SHP77 treated with DMSO at 0.1 percent for 48 hours (cell line): ENCODE measurements around the gene LRRC23.
A peak's percentile ranks its signal among the peaks of the same experiment; 100 is the strongest.
"Not testable (repeated sequence)": the region's sequence is repeated elsewhere in the genome, so short reads cannot be mapped to it uniquely, and the experiment has no call there.

ENCODE experiments used
- DNase-seq: peaks from one replicate; lab custom pipeline; 2025; lab: John Stamatoyannopoulos, UW

The LRRC23 gene

GRCh38 chr12:6904280-6905276, at the start of gene LRRC23:
LRRC23 (plus strand) TSS chr12:6904822; CDS start chr12:6905634, 812 bp downstream.
- peak; percentile 49 for DNase-seq

DNA sequence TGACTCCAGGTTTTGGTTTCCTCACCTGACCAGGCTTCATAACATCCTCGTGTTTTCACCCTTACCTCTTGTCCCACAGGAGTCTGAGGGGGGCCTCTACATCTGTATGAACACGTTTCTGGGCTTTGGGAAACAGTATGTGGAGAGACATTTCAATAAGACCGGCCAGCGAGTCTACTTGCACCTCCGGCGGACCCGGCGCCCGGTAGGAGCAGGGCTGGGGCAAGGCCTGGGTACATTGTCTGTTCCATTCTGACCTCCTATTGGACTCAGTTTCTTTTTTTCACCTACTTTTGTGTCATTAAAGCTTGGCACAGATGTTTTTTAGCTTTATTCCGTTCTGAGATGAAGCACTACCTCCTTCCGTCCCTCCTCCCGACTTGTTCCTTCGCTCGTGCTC, 49.3 kb upstream of the LRRC23 start:
- no peak for DNase-seq

- DNase-seq: no peak
Observed at GRCh38 chr12:6858799-6859198, 45.8 kb upstream of the LRRC23 start.

DNA sequence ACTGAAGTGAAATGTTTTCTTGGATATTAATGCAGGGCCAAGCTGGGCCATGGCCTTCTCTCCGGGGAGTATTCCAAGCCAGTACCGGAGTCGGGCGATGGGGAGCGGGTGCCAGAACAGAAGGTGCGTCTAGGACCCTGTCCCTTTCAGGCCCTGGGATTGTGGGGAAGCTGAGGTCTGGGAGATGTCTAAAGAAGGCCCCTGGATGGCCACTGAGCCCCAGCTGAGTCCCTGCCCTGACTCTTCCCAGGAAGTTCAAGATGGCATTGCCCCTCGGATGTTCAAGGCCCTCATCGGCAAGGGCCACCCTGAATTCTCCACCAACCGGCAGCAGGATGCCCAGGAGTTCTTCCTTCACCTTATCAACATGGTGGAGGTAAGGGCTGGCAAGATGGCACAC, 44.5 kb upstream of the LRRC23 start:
- no peak for DNase-seq

GRCh38 chr12:6860942-6861341, 43.7 kb upstream of the LRRC23 start:
- no peak for DNase-seq

DNA sequence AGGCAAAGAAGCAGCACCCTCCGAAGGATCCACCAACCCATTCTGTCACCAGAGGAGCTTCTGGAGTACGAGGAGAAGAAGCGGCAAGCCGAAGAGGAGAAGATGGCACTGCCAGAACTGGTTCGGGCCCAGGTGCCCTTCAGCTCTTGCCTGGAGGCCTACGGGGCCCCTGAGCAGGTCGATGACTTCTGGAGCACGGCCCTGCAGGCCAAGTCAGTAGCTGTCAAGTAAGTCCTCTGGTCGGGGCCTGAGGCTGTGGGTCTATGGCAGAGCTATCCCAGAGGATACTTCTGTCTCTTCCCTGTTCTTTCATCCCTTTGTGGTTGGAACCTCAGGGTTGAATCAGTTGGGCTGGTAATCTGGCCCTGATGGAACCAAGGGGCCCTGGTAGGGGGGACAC, 43.2 kb upstream of the LRRC23 start:
- DNase-seq: no peak

DNA sequence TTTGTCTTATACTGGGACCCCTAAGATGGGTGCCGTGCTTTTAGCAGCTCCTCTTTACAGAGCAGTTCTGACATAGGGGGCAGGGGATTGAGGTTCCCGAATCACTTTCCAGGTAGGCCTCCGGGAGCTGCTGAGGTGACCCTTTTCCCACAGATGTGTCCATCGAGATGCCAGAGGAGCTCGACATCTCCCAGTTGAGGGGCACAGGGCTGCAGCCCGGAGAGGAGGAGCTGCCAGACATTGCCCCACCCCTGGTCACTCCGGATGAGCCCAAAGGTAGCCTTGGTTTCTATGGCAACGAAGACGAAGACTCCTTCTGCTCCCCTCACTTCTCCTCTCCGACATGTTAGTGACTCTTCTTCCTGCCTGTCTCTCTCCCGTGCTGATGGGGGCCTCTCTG, 41.6 kb upstream of the LRRC23 start:
- DNase-seq: no peak

DNA sequence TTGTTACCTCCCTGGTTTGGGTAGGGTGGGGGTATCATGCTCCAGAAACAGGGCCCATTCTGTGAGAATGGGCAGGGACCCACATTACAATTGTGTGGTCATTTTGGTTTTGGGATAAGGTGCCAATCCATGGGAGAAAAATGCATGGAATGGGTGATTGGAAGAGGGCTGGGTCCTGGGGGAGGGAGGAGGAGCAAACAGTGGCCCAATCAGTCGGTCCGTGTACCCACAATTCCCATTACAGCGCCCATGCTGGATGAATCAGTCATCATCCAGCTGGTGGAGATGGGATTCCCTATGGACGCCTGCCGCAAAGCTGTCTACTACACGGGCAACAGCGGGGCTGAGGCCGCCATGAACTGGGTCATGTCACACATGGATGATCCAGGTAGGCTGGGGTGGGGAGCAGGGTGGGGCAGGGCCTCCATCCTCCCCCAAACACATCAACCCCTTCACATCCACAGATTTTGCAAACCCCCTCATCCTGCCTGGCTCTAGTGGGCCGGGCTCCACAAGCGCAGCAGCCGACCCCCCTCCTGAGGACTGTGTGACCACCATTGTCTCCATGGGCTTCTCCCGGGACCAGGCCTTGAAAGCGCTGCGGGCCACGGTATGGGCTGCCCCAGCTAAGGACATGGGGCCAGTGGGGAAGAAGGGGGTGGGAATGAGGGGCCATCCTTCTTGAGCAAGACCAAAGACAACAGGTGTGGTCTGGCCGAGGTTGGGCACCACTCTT, 40.9 kb upstream of the LRRC23 start:
- no peak for DNase-seq

GRCh38 chr12:6865307-6865706, 39.3 kb upstream of the LRRC23 start:
- not testable (repeated sequence) for DNase-seq

GRCh38 chr12:6866163-6866919, 38.3 kb upstream of the LRRC23 start:
- DNase-seq: no peak

DNA sequence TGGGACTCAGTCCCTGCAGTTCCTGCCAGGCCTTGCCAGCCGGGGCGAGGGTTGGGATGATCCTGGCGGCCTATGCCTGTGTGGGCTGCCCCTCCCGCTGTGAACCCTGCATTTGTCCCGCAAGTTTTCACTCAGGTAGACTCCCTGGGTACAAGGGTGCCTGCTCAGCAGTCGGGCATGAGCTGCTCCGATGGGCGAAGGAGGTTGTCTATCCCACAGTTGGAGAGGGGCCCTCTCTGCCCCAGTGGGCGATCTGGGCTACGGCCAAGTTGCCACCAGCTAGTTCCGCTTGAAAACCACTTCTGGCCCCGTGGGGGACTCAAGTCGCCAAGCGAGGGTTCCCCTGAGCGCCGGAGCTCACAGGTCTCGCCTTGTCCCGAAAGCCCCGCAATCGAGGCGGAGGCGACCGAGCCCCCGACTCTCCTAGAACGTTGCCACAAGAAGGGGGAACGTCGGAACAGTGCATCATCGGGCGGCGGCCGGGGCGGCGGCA, 37.7 kb upstream of the LRRC23 start:
- no peak for DNase-seq

DNA sequence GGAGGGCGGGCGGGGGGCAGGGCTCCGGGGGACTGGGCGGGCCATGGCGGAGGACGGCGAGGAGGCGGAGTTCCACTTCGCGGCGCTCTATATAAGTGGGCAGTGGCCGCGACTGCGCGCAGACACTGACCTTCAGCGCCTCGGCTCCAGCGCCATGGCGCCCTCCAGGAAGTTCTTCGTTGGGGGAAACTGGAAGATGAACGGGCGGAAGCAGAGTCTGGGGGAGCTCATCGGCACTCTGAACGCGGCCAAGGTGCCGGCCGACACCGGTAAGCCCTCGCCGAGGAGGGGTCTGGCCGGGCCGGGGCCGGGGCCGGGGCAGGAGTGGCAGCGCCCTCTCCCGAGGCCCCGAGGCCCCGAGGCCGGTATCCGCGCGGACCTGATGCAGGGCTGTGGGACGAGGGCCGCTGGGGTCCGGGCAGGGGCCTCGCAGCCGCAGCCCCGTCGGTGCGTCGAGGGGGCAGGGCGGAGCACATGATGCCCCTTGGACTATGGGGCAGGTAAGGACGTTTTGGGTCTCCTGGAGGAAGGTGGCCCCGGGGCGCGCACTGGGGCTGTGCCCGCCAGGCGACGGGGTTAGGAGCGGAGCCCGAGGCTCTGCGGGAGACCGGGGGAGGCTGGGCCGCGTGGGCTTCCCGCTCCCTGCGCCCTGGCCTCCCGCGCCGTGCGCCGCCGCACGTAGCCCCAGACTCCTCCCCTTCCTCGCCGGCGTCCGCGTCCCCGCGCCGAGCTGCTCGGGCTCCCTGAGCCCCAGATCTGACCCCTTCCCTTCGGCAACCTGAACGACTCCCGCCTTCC, 37.0 kb upstream of the LRRC23 start, which contains the start of gene TPI1:
Gene TPI1, plus strand, starts transcription at position 119 of the 798 bp plus-strand sequence. Its CDS starts 36 bp downstream, at position 155.
- DNase-seq: no peak

DNA sequence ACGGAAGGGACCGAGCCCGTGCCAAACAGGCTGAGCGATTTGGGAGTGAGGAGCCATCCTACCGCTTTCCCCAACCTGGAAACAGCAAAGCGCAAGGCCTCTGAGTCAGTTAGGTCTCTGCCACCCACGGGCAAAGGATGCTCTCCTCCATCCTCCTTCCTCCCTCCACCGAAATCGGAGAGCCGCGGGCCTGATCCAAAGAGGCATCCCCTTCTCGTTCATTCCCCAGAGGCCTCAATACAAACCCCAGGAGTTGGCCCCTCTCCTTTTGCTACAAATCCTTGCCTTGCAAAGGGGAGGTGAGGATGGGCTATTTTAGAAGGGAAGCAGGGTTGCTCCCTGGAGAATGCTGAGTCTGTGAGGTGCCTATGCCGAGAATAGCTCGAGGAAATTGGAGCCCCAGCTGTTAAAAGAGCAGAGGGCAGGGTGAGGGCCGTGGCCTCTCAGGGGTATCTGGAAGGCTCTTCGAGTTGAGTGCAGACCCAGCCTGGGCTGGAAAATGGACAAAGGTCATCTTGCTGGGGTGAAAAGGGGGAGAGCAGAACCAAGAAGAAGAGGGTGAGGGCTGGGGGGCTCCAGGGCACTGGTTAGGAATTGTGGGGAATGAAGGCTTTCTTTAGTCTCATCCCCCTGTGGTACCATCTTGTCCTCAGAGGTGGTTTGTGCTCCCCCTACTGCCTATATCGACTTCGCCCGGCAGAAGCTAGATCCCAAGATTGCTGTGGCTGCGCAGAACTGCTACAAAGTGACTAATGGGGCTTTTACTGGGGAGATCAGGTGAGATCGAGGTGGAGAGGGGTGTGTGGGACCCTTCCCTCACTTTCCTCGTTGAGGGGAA, 36.2 kb upstream of the LRRC23 start:
- DNase-seq: no peak

DNA sequence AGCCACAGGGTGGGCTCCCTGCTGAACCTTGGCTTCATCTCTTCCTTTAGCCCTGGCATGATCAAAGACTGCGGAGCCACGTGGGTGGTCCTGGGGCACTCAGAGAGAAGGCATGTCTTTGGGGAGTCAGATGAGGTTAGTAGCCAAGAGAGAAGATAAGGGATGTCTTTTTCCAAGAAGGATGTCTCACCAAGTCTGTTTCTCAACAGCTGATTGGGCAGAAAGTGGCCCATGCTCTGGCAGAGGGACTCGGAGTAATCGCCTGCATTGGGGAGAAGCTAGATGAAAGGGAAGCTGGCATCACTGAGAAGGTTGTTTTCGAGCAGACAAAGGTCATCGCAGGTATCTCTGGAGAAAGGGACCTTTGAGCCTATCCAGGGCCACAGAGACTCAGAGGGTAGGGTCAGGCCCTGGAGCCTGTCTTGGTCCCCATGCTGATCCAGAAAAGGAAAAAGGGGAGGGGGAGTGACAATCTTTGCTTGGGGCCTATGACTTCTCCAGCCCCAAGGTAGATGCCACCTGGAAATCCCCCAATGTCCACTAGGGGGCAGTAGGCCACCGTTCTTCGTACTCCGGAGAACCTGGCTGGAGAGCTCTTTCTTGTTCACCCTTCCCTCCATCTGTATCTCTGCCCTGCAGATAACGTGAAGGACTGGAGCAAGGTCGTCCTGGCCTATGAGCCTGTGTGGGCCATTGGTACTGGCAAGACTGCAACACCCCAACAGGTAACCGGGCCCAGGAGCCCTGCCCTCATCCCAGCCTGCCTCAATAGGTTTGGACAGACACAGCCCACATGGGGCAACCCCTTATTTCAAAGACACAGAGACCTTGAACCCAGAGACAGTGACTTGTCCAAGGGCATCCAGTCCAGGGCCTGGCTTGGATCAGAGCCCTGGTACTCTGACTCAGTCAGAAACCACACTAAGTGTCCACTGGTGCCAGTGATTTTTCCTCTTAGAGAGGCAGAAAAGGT, 35.3 kb upstream of the LRRC23 start:
- DNase-seq: peak; percentile 29

DNA sequence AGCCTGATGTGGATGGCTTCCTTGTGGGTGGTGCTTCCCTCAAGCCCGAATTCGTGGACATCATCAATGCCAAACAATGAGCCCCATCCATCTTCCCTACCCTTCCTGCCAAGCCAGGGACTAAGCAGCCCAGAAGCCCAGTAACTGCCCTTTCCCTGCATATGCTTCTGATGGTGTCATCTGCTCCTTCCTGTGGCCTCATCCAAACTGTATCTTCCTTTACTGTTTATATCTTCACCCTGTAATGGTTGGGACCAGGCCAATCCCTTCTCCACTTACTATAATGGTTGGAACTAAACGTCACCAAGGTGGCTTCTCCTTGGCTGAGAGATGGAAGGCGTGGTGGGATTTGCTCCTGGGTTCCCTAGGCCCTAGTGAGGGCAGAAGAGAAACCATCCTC, 34.3 kb upstream of the LRRC23 start:
- DNase-seq: not testable (repeated sequence)

GRCh38 chr12:6871052-6871957, 33.3 kb upstream of the LRRC23 start:
- no peak for DNase-seq

DNA sequence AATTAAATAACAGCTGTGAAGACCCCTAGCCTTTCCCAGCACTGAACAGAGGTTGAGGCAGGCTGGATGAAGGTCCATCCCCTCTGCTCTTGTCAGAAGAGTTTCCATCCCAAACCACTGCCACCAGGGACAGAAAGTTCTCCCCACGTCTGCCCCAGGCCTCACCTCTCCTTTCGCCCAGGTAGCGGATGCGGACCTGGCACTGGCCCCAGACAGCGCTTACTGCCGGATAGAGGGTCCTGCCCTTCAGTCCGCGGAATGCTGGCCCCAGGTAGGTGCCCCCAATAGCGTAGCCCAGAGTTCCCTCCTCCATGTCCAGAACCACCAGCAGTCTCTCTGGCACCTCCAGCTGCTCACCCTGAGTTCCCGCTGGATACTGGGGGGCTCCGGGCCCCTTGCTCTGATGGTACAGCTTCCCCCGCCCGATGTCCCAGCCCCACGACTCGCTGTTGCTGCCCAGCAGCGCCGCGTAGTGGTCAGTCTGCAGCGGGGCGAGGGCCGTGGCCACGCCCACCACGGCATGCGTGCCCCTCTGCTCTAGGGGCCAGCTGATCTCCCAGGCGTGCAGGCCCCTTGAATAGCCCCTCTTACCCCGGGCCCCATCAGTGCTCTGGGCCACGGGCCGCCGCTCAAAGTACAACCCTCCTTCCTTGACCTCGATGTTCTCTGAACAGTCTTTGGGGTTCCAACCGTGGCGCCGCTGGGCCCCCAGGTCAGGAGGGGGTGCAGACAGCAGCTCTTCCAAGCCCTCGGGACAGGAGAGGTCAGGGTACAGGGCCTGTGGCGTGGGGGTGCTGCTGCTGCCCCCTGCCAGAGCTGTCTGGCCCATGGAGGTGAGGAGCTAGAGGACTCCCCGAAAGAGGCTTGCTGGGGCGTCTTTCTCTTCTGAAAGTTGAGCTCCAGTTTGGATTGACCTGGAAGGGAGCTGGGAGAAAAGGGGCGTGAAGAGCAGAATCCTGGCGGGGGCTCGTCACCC, 32.3 kb upstream of the LRRC23 start:
- no peak for DNase-seq
